ENCODE results near the gene CEACAM1. TPM values are rescaled to one million over a fixed set of nuclear protein-coding genes. Genes with fewer than 3 reads are reported as not detected.

Gene CEACAM1
- total RNA-seq, 1 experiment from 2014 or later: 1.5 TPM

- Histone ChIP-seq H3K79me1 (ENCODE audit: insufficient read depth, low read depth, low read length, poor library complexity, severe bottlenecking) (no peaks in the 10 kb centered on the region), H3K23ac (ENCODE audit: insufficient read length, low read depth, low read length) (no peak overlapping the region), H2BK12ac (ENCODE audit: insufficient read length, low read depth, low read length) (no peak overlapping the region), H2BK120ac (ENCODE audit: low read depth, low read length, poor library complexity, severe bottlenecking) (no peak overlapping the region), H2AK5ac (ENCODE audit: insufficient read length, low read length) (no peak overlapping the region), H4K5ac (ENCODE audit: insufficient read length, low read depth, low read length) (no peak overlapping the region), H2BK15ac (ENCODE audit: low read depth, low read length) (no peak overlapping the region), H3K4me1 (ENCODE audit: insufficient read depth, low read length) (peaks cover 3% of the 10 kb centered on the region; the same call in 1 of the 2 replicates), H3K14ac (ENCODE audit: insufficient read depth, low read length) (no peak overlapping the region), H4K91ac (ENCODE audit: insufficient read length, low read depth, low read length) (no peak overlapping the region), H3K4ac (ENCODE audit: low read depth, low read length) (no peak overlapping the region), H3K23me2 (ENCODE audit: insufficient read length, low read depth, low read length, poor library complexity, severe bottlenecking) (no peaks in the 10 kb centered on the region), H3T11ph (ENCODE audit: low read length) (no peak overlapping the region), H3K56ac (ENCODE audit: insufficient read length, low read depth, low read length) (no peak overlapping the region), H4K8ac (replicated peaks; ENCODE audit: insufficient read length, low read depth, low read length) (no peak overlapping the region), H2BK5ac (ENCODE audit: insufficient read length, low read length) (no peak overlapping the region), H2AFZ (ENCODE audit: low read length) (no peak overlapping the region), H3K27ac (ENCODE audit: insufficient read length, low read depth, low read length) (no peak overlapping the region), H3K9me3 (ENCODE audit: control insufficient read depth, low read depth, low read length) (no peaks in the 10 kb centered on the region), H3K18ac (ENCODE audit: insufficient read length, low read depth, low read length) (no peak overlapping the region), H3K9ac (ENCODE audit: extremely low read depth, insufficient read length, low read length) (no peak overlapping the region), H3K4me2 (ENCODE audit: insufficient read depth, insufficient read length, low read length) (no peak overlapping the region), H3K27me3 (ENCODE audit: insufficient read depth, low read length) (no peaks in the 10 kb centered on the region), H4K20me1 (ENCODE audit: control insufficient read depth, insufficient read depth, insufficient read length) (no peaks in the 10 kb centered on the region), H3K79me2 (ENCODE audit: insufficient read depth, low read length) (no peaks in the 10 kb centered on the region), H2BK20ac (ENCODE audit: low read depth, low read length, poor library complexity, severe bottlenecking) (no peak overlapping the region)
- TF ChIP-seq, protein P1, sequence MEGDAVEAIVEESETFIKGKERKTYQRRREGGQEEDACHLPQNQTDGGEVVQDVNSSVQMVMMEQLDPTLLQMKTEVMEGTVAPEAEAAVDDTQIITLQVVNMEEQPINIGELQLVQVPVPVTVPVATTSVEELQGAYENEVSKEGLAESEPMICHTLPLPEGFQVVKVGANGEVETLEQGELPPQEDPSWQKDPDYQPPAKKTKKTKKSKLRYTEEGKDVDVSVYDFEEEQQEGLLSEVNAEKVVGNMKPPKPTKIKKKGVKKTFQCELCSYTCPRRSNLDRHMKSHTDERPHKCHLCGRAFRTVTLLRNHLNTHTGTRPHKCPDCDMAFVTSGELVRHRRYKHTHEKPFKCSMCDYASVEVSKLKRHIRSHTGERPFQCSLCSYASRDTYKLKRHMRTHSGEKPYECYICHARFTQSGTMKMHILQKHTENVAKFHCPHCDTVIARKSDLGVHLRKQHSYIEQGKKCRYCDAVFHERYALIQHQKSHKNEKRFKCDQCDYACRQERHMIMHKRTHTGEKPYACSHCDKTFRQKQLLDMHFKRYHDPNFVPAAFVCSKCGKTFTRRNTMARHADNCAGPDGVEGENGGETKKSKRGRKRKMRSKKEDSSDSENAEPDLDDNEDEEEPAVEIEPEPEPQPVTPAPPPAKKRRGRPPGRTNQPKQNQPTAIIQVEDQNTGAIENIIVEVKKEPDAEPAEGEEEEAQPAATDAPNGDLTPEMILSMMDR (conservative IDR thresholded peaks at IDR 0.05): no peak
- Mint-ChIP-seq H3K9me3 (no peaks in the 10 kb centered on the region), H3K36me3 (ENCODE audit: insufficient read depth in 1 of 3, low read depth in 3 of 3) (no peaks in the 10 kb centered on the region; a peak in 1 of 7 replicates), H3K27ac (no peak overlapping the region), H3K27me3 (ENCODE audit: low read depth) (peaks cover 6% of the 10 kb centered on the region), H3K4me1 (peaks cover 31 to 36% of the 10 kb centered on the region in 2 experiments), H3K4me3 (no peak overlapping the region)
- WGBS (ENCODE audit: extremely low coverage, insufficient read length, low lambda C conversion rate): no CpG with 5 or more reads among the region's 2 CpGs
- DNase-seq: no peak
Observed at GRCh38 chr19:42524943-42525342, 3.3 kb downstream of the CEACAM1 start.
